ENCODE results near the gene PLCB1. TPM values are rescaled to one million over a fixed set of nuclear protein-coding genes. Genes with fewer than 3 reads are reported as not detected.

Gene PLCB1
- total and polyA plus RNA-seq, 7 experiments from 2014 or later: 0.56 to 17.6 (median 2.3) TPM

GRCh38 chr20:8447262-8448120 lies 315.4 kb downstream of the PLCB1 start:
- H3K27me3 ChIP-seq (ENCODE audit: control insufficient read depth in 2 of 2, insufficient read depth in 2 of 2, low read length in 2 of 2): no peaks in the 10 kb centered on the region
- ChIA-PET CTCF (no interaction called here), POLR2A (no interaction called here)
- Mint-ChIP-seq H3K4me3 (no peak overlapping the region), H3K4me1 (no peaks in the 10 kb centered on the region), H3K36me3 (no peaks in the 10 kb centered on the region), H3K27ac (no peak overlapping the region), H3K9me3 (peaks cover 0 to 3% (median 0%) of the 10 kb centered on the region in 11 donors), H3K27me3 (no peaks in the 10 kb centered on the region)
- H3K4me1 ChIP-seq (ENCODE audit: control insufficient read depth in 2 of 2, insufficient read depth in 2 of 2, low read length in 2 of 2): no peaks in the 10 kb centered on the region
- intact Hi-C loops (cut with micrococcal nuclease): no loop called here
- ATAC-seq (no peak), DNase-seq (no peak)
- no peak overlapping the region for H3K4me3 ChIP-seq (ENCODE audit: low read length)
- no peak overlapping the region for H3K27ac ChIP-seq (ENCODE audit: low read depth, low read length)
- H3K9me3 ChIP-seq (ENCODE audit: control insufficient read depth in 2 of 3, low read length in 3 of 3): no peaks in the 10 kb centered on the region
- H3K36me3 ChIP-seq (ENCODE audit: control insufficient read depth in 2 of 3, insufficient read depth in 3 of 3, low read length in 3 of 3): no peaks in the 10 kb centered on the region

GRCh38 chr20:8449123-8449522 lies 317.1 kb downstream of the PLCB1 start:
- DNase-seq: no peak
- no peaks in the 10 kb centered on the region for H3K36me3 Mint-ChIP-seq
- H3K4me3 Mint-ChIP-seq: no peak overlapping the region
- Histone ChIP-seq H3K4me3 (ENCODE audit: low read length) (no peak overlapping the region), H3K27ac (ENCODE audit: low read depth, low read length) (no peak overlapping the region), H3K9me3 (ENCODE audit: control insufficient read depth in 2 of 3, low read length in 3 of 3) (no peaks in the 10 kb centered on the region), H3K36me3 (ENCODE audit: control insufficient read depth in 2 of 3, insufficient read depth in 3 of 3, low read length in 3 of 3) (no peaks in the 10 kb centered on the region), H3K4me1 (ENCODE audit: control insufficient read depth in 2 of 2, insufficient read depth in 2 of 2, low read length in 2 of 2) (no peaks in the 10 kb centered on the region), H3K27me3 (ENCODE audit: control insufficient read depth in 2 of 2, insufficient read depth in 2 of 2, low read length in 2 of 2) (no peaks in the 10 kb centered on the region)
- H3K27me3 Mint-ChIP-seq: no peaks in the 10 kb centered on the region
- no peak overlapping the region for H3K27ac Mint-ChIP-seq
- ChIA-PET CTCF (no interaction called here), POLR2A (no interaction called here)
- intact Hi-C loops (cut with micrococcal nuclease): no loop called here
- H3K9me3 Mint-ChIP-seq: peaks cover 0 to 3% (median 0%) of the 10 kb centered on the region in 11 donors
- peaks cover 0 to 4% (median 0%) of the 10 kb centered on the region in 7 donors for H3K4me1 Mint-ChIP-seq
- no peak for ATAC-seq

GRCh38 chr20:8454137-8454712 lies 322.2 kb downstream of the PLCB1 start:
- intact Hi-C loops (cut with micrococcal nuclease): no loop called here
- Mint-ChIP-seq H3K27ac (no peak overlapping the region), H3K36me3 (no peaks in the 10 kb centered on the region), H3K4me1 (peaks cover 0 to 4% (median 0%) of the 10 kb centered on the region in 7 donors), H3K4me3 (no peak overlapping the region), H3K9me3 (peaks cover 0 to 6% (median 0%) of the 10 kb centered on the region in 11 donors), H3K27me3 (peaks cover 0 to 3% (median 0%) of the 10 kb centered on the region in 5 donors)
- Histone ChIP-seq H3K9me3 (ENCODE audit: control insufficient read depth in 2 of 3, low read length in 3 of 3) (no peaks in the 10 kb centered on the region), H3K27me3 (ENCODE audit: control insufficient read depth in 2 of 2, insufficient read depth in 2 of 2, low read length in 2 of 2) (no peaks in the 10 kb centered on the region), H3K36me3 (ENCODE audit: control insufficient read depth in 2 of 3, insufficient read depth in 3 of 3, low read length in 3 of 3) (no peaks in the 10 kb centered on the region), H3K4me3 (ENCODE audit: low read length) (no peak overlapping the region), H3K27ac (ENCODE audit: low read depth, low read length) (no peak overlapping the region), H3K4me1 (ENCODE audit: control insufficient read depth in 2 of 2, insufficient read depth in 2 of 2, low read length in 2 of 2) (no peaks in the 10 kb centered on the region)
- ChIA-PET CTCF (no interaction called here), POLR2A (no interaction called here)
- ATAC-seq: peak; percentile 78
- DNase-seq: no peak

- H3K27me3 Mint-ChIP-seq: peaks cover 0 to 3% (median 0%) of the 10 kb centered on the region in 5 donors
- H3K36me3 ChIP-seq (ENCODE audit: control insufficient read depth in 2 of 3, insufficient read depth in 3 of 3, low read length in 3 of 3): no peaks in the 10 kb centered on the region
- DNase-seq (no peak), ATAC-seq (no peak)
- intact Hi-C loops (cut with micrococcal nuclease): no loop called here
- H3K27ac ChIP-seq (ENCODE audit: low read depth, low read length): no peak overlapping the region
- H3K27me3 ChIP-seq (ENCODE audit: control insufficient read depth in 2 of 2, insufficient read depth in 2 of 2, low read length in 2 of 2): no peaks in the 10 kb centered on the region
- H3K36me3 Mint-ChIP-seq: no peaks in the 10 kb centered on the region
- no peaks in the 10 kb centered on the region for H3K4me1 ChIP-seq (ENCODE audit: control insufficient read depth in 2 of 2, insufficient read depth in 2 of 2, low read length in 2 of 2)
- H3K27ac Mint-ChIP-seq: no peak overlapping the region
- no peak overlapping the region for H3K4me3 ChIP-seq (ENCODE audit: low read length)
- H3K4me1 Mint-ChIP-seq: peaks cover 0 to 4% (median 0%) of the 10 kb centered on the region in 7 donors
- POLR2A ChIA-PET: no interaction called here
- CTCF ChIA-PET: no interaction called here
- H3K4me3 Mint-ChIP-seq: no peak overlapping the region
- H3K9me3 ChIP-seq (ENCODE audit: control insufficient read depth in 2 of 3, low read length in 3 of 3): no peaks in the 10 kb centered on the region
- H3K9me3 Mint-ChIP-seq: peaks cover 0 to 6% (median 0%) of the 10 kb centered on the region in 11 donors
Measured at GRCh38 chr20:8456765-8457164, 324.7 kb downstream of the PLCB1 start.

DNA sequence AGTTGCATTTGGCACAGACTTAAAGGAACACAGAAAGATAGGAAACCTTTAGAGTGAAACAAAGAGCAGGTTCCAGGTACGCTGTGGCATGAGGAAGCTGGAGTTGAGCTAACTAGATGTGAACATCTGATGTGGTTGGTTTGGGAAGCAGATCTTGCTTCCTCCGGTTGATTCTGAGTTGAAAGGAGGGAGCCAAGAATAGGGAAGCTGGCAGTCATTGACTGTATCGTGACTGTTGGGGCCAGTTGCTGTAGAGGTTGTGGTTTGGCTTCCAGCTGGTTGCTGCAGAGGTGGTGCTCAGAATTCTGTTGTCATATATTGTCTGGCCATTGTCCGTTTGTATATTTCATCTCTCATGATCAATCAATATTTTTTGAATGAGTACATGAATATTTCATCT lies 325.9 kb downstream of the PLCB1 start:
- Histone ChIP-seq H3K4me3 (ENCODE audit: low read length) (no peak overlapping the region), H3K4me1 (ENCODE audit: control insufficient read depth in 2 of 2, insufficient read depth in 2 of 2, low read length in 2 of 2) (no peaks in the 10 kb centered on the region), H3K36me3 (ENCODE audit: control insufficient read depth in 2 of 3, insufficient read depth in 3 of 3, low read length in 3 of 3) (no peaks in the 10 kb centered on the region), H3K27me3 (ENCODE audit: control insufficient read depth in 2 of 2, insufficient read depth in 2 of 2, low read length in 2 of 2) (no peaks in the 10 kb centered on the region), H3K27ac (ENCODE audit: low read depth, low read length) (no peak overlapping the region), H3K9me3 (ENCODE audit: control insufficient read depth in 2 of 3, low read length in 3 of 3) (no peaks in the 10 kb centered on the region)
- H3K9me3 Mint-ChIP-seq: peaks cover 0 to 6% (median 0%) of the 10 kb centered on the region in 11 donors
- H3K27ac Mint-ChIP-seq: no peak overlapping the region
- H3K36me3 Mint-ChIP-seq: no peaks in the 10 kb centered on the region
- DNase-seq: no peak
- ChIA-PET POLR2A (no interaction called here), CTCF (no interaction called here)
- H3K4me3 Mint-ChIP-seq: no peak overlapping the region
- ATAC-seq: peak; percentile 62
- peaks cover 0 to 4% (median 0%) of the 10 kb centered on the region in 7 donors for H3K4me1 Mint-ChIP-seq
- peaks cover 0 to 3% (median 0%) of the 10 kb centered on the region in 5 donors for H3K27me3 Mint-ChIP-seq
- intact Hi-C loops (cut with micrococcal nuclease): no loop called here

DNA sequence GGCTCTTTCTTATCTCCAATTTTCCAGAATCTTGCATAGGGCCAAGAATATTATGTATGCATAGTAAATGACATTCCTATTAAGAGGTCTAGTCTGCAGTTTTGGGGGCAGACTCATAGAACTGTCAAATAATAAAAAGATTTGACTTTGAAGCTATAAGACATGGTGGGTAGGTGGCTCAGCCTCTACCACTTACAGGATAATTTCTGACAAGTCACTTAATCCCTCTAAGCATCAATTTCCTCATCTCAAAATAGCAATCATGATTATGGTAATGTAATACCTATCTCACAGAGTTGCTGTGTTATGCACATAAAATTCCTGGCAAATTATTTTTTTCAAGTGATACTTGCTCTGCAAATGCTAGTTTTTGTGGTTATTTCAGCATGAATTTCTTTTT lies 329.1 kb downstream of the PLCB1 start:
- ChIA-PET CTCF (no interaction called here), POLR2A (no interaction called here)
- DNase-seq (no peak), ATAC-seq (no peak)
- Mint-ChIP-seq H3K9me3 (peaks cover 0 to 23% (median 5%) of the 10 kb centered on the region in 11 donors), H3K36me3 (peaks cover 0 to 5% (median 0%) of the 10 kb centered on the region in 5 donors), H3K27me3 (no peaks in the 10 kb centered on the region), H3K27ac (no peak overlapping the region), H3K4me1 (no peaks in the 10 kb centered on the region), H3K4me3 (no peak overlapping the region)
- Histone ChIP-seq H3K4me1 (ENCODE audit: control insufficient read depth in 2 of 2, insufficient read depth in 2 of 2, low read length in 2 of 2) (no peaks in the 10 kb centered on the region), H3K27me3 (ENCODE audit: control insufficient read depth in 2 of 2, insufficient read depth in 2 of 2, low read length in 2 of 2) (no peaks in the 10 kb centered on the region), H3K9me3 (ENCODE audit: control insufficient read depth in 2 of 3, low read length in 3 of 3) (no peaks in the 10 kb centered on the region), H3K4me3 (ENCODE audit: low read length) (no peak overlapping the region), H3K36me3 (ENCODE audit: control insufficient read depth in 2 of 3, insufficient read depth in 3 of 3, low read length in 3 of 3) (no peaks in the 10 kb centered on the region), H3K27ac (ENCODE audit: low read depth, low read length) (no peak overlapping the region)
- intact Hi-C loops (cut with micrococcal nuclease): no loop called here

DNA sequence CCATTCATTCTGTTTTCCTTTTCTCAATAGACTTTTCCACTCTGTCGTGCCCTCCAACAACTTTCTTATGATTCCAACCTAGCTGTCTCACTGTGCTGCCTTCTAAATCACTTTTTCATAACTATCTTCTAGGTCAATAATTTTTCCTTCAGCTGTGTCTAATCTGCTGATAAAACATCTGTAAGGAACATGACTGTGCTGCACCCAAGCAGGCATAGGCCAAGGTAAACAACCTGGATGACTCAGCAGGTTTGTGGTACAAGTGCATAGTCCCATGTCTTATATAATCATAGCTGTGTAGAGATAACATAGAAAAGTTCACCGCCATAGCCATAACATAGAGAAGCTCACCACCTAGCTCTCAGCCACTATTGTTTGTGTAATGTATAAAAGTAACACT lies 332.3 kb downstream of the PLCB1 start:
- CTCF ChIA-PET: no interaction called here
- POLR2A ChIA-PET: no interaction called here

More for the DNA sequence above, 332.3 kb downstream of the PLCB1 start:
- Mint-ChIP-seq H3K4me1 (no peaks in the 10 kb centered on the region), H3K27ac (no peak overlapping the region), H3K4me3 (no peak overlapping the region), H3K27me3 (no peaks in the 10 kb centered on the region), H3K9me3 (peaks cover 0 to 29% (median 7%) of the 10 kb centered on the region in 11 donors), H3K36me3 (peaks cover 0 to 5% (median 0%) of the 10 kb centered on the region in 5 donors)
- intact Hi-C loops (cut with micrococcal nuclease): no loop called here
- Histone ChIP-seq H3K4me1 (ENCODE audit: control insufficient read depth in 2 of 2, insufficient read depth in 2 of 2, low read length in 2 of 2) (no peaks in the 10 kb centered on the region), H3K4me3 (ENCODE audit: low read length) (no peak overlapping the region), H3K27me3 (ENCODE audit: control insufficient read depth in 2 of 2, insufficient read depth in 2 of 2, low read length in 2 of 2) (no peaks in the 10 kb centered on the region), H3K36me3 (ENCODE audit: control insufficient read depth in 2 of 3, insufficient read depth in 3 of 3, low read length in 3 of 3) (no peaks in the 10 kb centered on the region), H3K27ac (ENCODE audit: low read depth, low read length) (no peak overlapping the region), H3K9me3 (ENCODE audit: control insufficient read depth in 2 of 3, low read length in 3 of 3) (no peaks in the 10 kb centered on the region)
- ATAC-seq (no peak), DNase-seq (no peak)
